SK-N-SH (cell line): Measurements from ENCODE around the gene SEMA4B.

Source experiments
- FOXJ3 ChIP-seq: sonication (generic); formaldehyde crosslinking; IDR thresholded peaks from 2 replicates; pipeline ENCODE4 v1.5.1; 2020; ENCODE audit warnings: mild to moderate bottlenecking, missing genetic modification reagents
- JUND ChIP-seq: IDR thresholded peaks from 2 replicates; pipeline ENCODE4 v1.4.0; 2012
- TF ChIP-seq, protein P1 (sequence below): fragments of 150-350 bp; IDR thresholded peaks from 2 replicates; pipeline ENCODE4 v1.6.1; 2017; ENCODE audit warnings: antibody characterized with exemption, low read length, low read depth, borderline replicate concordance
- TF ChIP-seq, protein P2 (sequence below): fragments of 200-600 bp; sonication (generic); IDR thresholded peaks from 2 replicates; pipeline ENCODE4 v1.6.1; 2017; ENCODE audit warnings: antibody characterized with exemption, mild to moderate bottlenecking, moderate library complexity

DNA sequence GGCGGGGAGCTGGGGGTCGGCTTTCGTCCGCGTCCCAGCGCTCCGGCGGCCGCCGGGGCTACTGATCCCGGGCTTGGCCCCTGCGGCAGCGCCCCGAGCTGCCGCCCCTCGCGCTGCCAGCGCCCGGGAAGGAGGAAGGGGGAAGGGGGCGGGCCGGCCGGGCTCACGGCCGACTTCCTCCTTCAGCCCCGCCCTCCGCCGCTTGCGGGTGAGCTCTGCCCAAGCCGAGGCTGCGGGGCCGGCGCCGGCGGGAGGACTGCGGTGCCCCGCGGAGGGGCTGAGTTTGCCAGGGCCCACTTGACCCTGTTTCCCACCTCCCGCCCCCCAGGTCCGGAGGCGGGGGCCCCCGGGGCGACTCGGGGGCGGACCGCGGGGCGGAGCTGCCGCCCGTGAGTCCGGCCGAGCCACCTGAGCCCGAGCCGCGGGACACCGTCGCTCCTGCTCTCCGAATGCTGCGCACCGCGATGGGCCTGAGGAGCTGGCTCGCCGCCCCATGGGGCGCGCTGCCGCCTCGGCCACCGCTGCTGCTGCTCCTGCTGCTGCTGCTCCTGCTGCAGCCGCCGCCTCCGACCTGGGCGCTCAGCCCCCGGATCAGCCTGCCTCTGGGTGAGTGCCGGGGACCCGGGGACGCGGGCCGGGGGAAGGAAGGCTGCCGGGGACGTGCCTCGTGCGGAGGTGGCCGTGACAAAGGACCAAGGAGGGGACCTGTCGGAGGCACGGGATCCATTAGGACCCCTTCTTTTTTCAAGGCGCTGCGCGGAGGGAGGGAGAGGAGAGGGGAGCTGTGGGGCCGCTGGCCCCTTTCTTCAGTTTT lies at the start of gene SEMA4B:
- TF ChIP-seq, protein P1, sequence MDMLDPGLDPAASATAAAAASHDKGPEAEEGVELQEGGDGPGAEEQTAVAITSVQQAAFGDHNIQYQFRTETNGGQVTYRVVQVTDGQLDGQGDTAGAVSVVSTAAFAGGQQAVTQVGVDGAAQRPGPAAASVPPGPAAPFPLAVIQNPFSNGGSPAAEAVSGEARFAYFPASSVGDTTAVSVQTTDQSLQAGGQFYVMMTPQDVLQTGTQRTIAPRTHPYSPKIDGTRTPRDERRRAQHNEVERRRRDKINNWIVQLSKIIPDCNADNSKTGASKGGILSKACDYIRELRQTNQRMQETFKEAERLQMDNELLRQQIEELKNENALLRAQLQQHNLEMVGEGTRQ = no peak
- TF ChIP-seq, protein P2, sequence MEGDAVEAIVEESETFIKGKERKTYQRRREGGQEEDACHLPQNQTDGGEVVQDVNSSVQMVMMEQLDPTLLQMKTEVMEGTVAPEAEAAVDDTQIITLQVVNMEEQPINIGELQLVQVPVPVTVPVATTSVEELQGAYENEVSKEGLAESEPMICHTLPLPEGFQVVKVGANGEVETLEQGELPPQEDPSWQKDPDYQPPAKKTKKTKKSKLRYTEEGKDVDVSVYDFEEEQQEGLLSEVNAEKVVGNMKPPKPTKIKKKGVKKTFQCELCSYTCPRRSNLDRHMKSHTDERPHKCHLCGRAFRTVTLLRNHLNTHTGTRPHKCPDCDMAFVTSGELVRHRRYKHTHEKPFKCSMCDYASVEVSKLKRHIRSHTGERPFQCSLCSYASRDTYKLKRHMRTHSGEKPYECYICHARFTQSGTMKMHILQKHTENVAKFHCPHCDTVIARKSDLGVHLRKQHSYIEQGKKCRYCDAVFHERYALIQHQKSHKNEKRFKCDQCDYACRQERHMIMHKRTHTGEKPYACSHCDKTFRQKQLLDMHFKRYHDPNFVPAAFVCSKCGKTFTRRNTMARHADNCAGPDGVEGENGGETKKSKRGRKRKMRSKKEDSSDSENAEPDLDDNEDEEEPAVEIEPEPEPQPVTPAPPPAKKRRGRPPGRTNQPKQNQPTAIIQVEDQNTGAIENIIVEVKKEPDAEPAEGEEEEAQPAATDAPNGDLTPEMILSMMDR = no peak
- TF ChIP-seq JUND (no peak), FOXJ3 (no peak)
